ENCODE data around the gene HECW1. TPM values are rescaled to one million over a fixed set of nuclear protein-coding genes. Genes with fewer than 3 reads are reported as not detected.

Gene HECW1
- total and polyA plus RNA-seq, 5 donors from 2014 or later = 0.11 to 0.68 (median 0.34) TPM; not detected in 1

DNA sequence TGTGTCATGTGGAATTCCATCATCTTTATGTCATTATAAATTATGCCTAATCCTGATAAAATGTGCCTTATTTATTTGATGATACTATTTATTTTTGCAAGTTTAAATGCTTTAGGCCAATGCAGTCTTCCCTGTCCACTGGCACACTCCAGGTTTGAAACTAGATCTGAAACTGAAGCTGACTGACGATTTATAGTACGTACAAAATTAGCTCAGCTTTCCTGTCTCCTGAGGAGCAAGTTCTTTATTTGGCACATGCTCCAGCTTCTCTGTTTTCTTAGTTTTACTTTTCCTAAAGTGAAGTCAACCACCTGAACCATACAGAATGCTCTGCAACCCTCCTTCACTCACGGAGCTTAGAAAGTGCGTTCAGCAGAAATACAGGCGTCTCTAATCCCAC lies 164.1 kb downstream of the HECW1 start:
- no peak for DNase-seq

DNA sequence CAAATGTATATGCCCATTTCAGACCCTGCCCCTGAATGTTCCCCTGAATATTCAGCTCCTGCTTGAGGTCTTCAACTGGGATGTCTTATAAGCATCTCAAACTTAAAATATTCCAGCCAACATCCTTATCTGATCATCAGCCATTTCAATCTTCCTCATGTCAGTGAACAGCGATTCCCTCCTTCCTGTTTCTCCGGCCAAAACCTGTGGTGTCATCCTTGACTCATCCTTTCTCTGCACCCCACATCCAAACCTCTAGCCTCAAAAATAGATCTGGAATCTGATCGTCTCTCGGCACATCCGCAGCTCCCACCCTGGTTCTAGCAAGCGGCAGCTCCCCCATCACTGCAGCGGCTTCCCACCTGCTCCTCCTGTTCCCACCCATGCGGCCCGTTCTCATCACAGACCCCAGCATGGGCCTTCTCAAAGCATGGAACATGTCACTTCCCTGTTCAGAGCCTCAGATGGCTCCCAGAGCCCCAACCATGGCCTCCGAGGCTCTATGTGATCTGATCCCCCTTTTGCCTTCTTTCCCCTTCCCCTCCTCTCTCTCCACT lies 165.7 kb downstream of the HECW1 start:
- DNase-seq (no peak), ATAC-seq (ENCODE audit: low read depth in 2 of 2) (no peak)
- H3K27ac ChIP-seq (ENCODE audit: insufficient read depth, low read length, poor library complexity, severe bottlenecking) = no peak overlapping the region
- H3K4me3 ChIP-seq (ENCODE audit: low read depth, low read length) = no peak overlapping the region
- no peaks in the 10 kb centered on the region for H3K27me3 ChIP-seq (ENCODE audit: control insufficient read depth, insufficient read depth, low read length)
- Mint-ChIP-seq H3K4me3 (no peak overlapping the region), H3K4me1 (no peaks in the 10 kb centered on the region), H3K36me3 (no peaks in the 10 kb centered on the region), H3K27me3 (peaks cover 9% of the 10 kb centered on the region), H3K9me3 (peaks cover 0 to 2% (median 0%) of the 10 kb centered on the region in 7 donors), H3K27ac (no peak overlapping the region)
- no peaks in the 10 kb centered on the region for H3K9me3 ChIP-seq (ENCODE audit: control insufficient read depth in 2 of 2, low read length in 2 of 2)
- no peaks in the 10 kb centered on the region for H3K36me3 ChIP-seq (ENCODE audit: control insufficient read depth, insufficient read depth, low read length)
- no peaks in the 10 kb centered on the region for H3K4me1 ChIP-seq (ENCODE audit: control insufficient read depth, insufficient read depth, low read length, poor library complexity, severe bottlenecking)

More for the DNA sequence above, 164.1 kb downstream of the HECW1 start:
- H3K4me1 Mint-ChIP-seq = no peaks in the 10 kb centered on the region
- H3K27me3 Mint-ChIP-seq = peaks cover 17% of the 10 kb centered on the region
- peaks cover 3% of the 10 kb centered on the region for H3K27me3 ChIP-seq (ENCODE audit: control insufficient read depth, insufficient read depth, low read length)
- H3K4me3 Mint-ChIP-seq = peak overlapping the region in 1 of 4 donors; percentile 38
- no peak for ATAC-seq (ENCODE audit: low read depth in 2 of 2)
- H3K36me3 Mint-ChIP-seq = no peaks in the 10 kb centered on the region
- no peak overlapping the region for H3K27ac Mint-ChIP-seq
- no peak overlapping the region for H3K27ac ChIP-seq (ENCODE audit: insufficient read depth, low read length, poor library complexity, severe bottlenecking)
- H3K9me3 ChIP-seq (ENCODE audit: control insufficient read depth in 2 of 2, low read length in 2 of 2) = no peaks in the 10 kb centered on the region
- no peaks in the 10 kb centered on the region for H3K4me1 ChIP-seq (ENCODE audit: control insufficient read depth, insufficient read depth, low read length, poor library complexity, severe bottlenecking)
- no peak overlapping the region for H3K4me3 ChIP-seq (ENCODE audit: low read depth, low read length)
- peaks cover 0 to 2% (median 0%) of the 10 kb centered on the region in 7 donors for H3K9me3 Mint-ChIP-seq
- no peaks in the 10 kb centered on the region for H3K36me3 ChIP-seq (ENCODE audit: control insufficient read depth, insufficient read depth, low read length)

DNA sequence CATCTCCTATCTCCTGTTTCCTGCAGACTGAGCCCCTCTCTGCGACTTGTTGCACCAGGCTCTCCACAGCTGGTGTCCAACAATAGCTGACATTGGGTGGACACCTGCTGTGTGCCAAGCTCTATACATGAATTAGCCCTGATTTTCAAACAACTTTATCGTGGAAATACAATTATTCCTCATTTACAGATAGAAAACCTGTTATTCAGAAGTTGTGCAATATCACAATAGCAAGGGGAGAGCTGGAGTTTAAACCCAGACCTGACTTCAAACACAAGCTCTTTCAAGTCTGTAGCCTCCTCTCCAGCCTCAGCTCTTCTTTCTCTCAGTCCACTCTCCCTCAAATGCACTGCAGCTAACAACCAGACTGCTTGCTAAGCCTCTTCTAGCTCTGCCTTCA lies 168.8 kb downstream of the HECW1 start:
- Mint-ChIP-seq H3K9me3 (peaks cover 0 to 4% (median 0%) of the 10 kb centered on the region in 7 donors), H3K4me3 (no peak overlapping the region), H3K36me3 (no peaks in the 10 kb centered on the region), H3K27me3 (peaks cover 5% of the 10 kb centered on the region), H3K4me1 (no peaks in the 10 kb centered on the region), H3K27ac (no peak overlapping the region)
- no peak for DNase-seq
- no peaks in the 10 kb centered on the region for H3K27me3 ChIP-seq (ENCODE audit: control insufficient read depth, insufficient read depth, low read length)
- H3K36me3 ChIP-seq (ENCODE audit: control insufficient read depth, insufficient read depth, low read length) = no peaks in the 10 kb centered on the region
- no peaks in the 10 kb centered on the region for H3K4me1 ChIP-seq (ENCODE audit: control insufficient read depth, insufficient read depth, low read length, poor library complexity, severe bottlenecking)
- no peaks in the 10 kb centered on the region for H3K9me3 ChIP-seq (ENCODE audit: control insufficient read depth in 2 of 2, low read length in 2 of 2)
- no peak overlapping the region for H3K4me3 ChIP-seq (ENCODE audit: low read depth, low read length)
- no peak overlapping the region for H3K27ac ChIP-seq (ENCODE audit: insufficient read depth, low read length, poor library complexity, severe bottlenecking)
- no peak for ATAC-seq (ENCODE audit: low read depth in 2 of 2)

- H3K4me3 ChIP-seq (ENCODE audit: low read depth, low read length) = no peak overlapping the region
- no peaks in the 10 kb centered on the region for H3K9me3 ChIP-seq (ENCODE audit: control insufficient read depth in 2 of 2, low read length in 2 of 2)
- Mint-ChIP-seq H3K36me3 (no peaks in the 10 kb centered on the region), H3K4me3 (no peak overlapping the region), H3K9me3 (peaks cover 0 to 10% (median 3%) of the 10 kb centered on the region in 7 donors), H3K27me3 (peaks cover 5% of the 10 kb centered on the region), H3K27ac (no peak overlapping the region), H3K4me1 (no peaks in the 10 kb centered on the region)
- no peak overlapping the region for H3K27ac ChIP-seq (ENCODE audit: insufficient read depth, low read length, poor library complexity, severe bottlenecking)
- no peaks in the 10 kb centered on the region for H3K4me1 ChIP-seq (ENCODE audit: control insufficient read depth, insufficient read depth, low read length, poor library complexity, severe bottlenecking)
- ATAC-seq (ENCODE audit: low read depth in 2 of 2) = no peak
- no peaks in the 10 kb centered on the region for H3K36me3 ChIP-seq (ENCODE audit: control insufficient read depth, insufficient read depth, low read length)
- no peak for DNase-seq
- H3K27me3 ChIP-seq (ENCODE audit: control insufficient read depth, insufficient read depth, low read length) = no peaks in the 10 kb centered on the region
These were observed 171.3 kb downstream of the HECW1 start for GRCh38 chr7:43283706-43284105.

DNA sequence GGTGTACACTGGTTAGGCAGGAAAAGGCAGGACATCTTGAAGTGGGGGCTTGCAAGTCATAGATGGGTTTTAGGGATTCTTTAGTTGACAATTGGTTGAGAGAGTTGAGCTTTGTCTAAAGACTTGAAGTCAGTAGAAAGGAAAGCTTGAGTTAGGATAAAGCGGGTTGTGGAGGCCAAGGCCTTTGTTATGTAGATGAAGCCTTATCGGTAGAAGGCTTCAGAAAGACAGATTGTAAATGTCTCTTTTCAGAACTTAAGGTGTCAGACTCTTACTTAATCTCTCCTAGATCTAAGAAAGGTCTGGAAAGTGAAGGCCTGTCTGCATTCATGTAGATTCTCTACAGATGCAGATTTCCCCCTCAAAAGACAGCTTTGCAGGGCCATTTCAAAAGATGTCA lies 177.4 kb downstream of the HECW1 start:
- Mint-ChIP-seq H3K9me3 (peaks cover 0 to 17% (median 6%) of the 10 kb centered on the region in 7 donors), H3K36me3 (no peaks in the 10 kb centered on the region), H3K4me1 (no peaks in the 10 kb centered on the region), H3K27ac (no peak overlapping the region), H3K27me3 (peaks cover 15% of the 10 kb centered on the region), H3K4me3 (no peak overlapping the region)
- no peak for ATAC-seq (ENCODE audit: low read depth in 2 of 2)
- no peak for DNase-seq
- H3K4me1 ChIP-seq (ENCODE audit: control insufficient read depth, insufficient read depth, low read length, poor library complexity, severe bottlenecking) = no peaks in the 10 kb centered on the region
- no peaks in the 10 kb centered on the region for H3K36me3 ChIP-seq (ENCODE audit: control insufficient read depth, insufficient read depth, low read length)
- H3K27me3 ChIP-seq (ENCODE audit: control insufficient read depth, insufficient read depth, low read length) = no peaks in the 10 kb centered on the region
- peaks cover 6 to 17% of the 10 kb centered on the region in 2 experiments for H3K9me3 ChIP-seq (ENCODE audit: control insufficient read depth in 2 of 2, low read length in 2 of 2)
- no peak overlapping the region for H3K27ac ChIP-seq (ENCODE audit: insufficient read depth, low read length, poor library complexity, severe bottlenecking)
- no peak overlapping the region for H3K4me3 ChIP-seq (ENCODE audit: low read depth, low read length)

- Mint-ChIP-seq H3K4me3 (no peak overlapping the region), H3K9me3 (peaks cover 0 to 15% (median 6%) of the 10 kb centered on the region in 7 donors), H3K4me1 (no peaks in the 10 kb centered on the region), H3K36me3 (no peaks in the 10 kb centered on the region), H3K27ac (no peak overlapping the region), H3K27me3 (peaks cover 15% of the 10 kb centered on the region)
- Histone ChIP-seq H3K27ac (ENCODE audit: insufficient read depth, low read length, poor library complexity, severe bottlenecking) (no peak overlapping the region), H3K4me1 (ENCODE audit: control insufficient read depth, insufficient read depth, low read length, poor library complexity, severe bottlenecking) (no peaks in the 10 kb centered on the region), H3K36me3 (ENCODE audit: control insufficient read depth, insufficient read depth, low read length) (no peaks in the 10 kb centered on the region), H3K27me3 (ENCODE audit: control insufficient read depth, insufficient read depth, low read length) (no peaks in the 10 kb centered on the region), H3K4me3 (ENCODE audit: low read depth, low read length) (no peak overlapping the region), H3K9me3 (ENCODE audit: control insufficient read depth in 2 of 2, low read length in 2 of 2) (peaks cover 6 to 17% of the 10 kb centered on the region in 2 experiments)
- ATAC-seq (ENCODE audit: low read depth in 2 of 2) (no peak), DNase-seq (no peak)
These were observed 178.5 kb downstream of the HECW1 start for GRCh38 chr7:43290978-43291377.

GRCh38 chr7:43291789-43292188 lies 179.3 kb downstream of the HECW1 start:
- H3K27ac Mint-ChIP-seq = no peak overlapping the region
- no peaks in the 10 kb centered on the region for H3K4me1 ChIP-seq (ENCODE audit: control insufficient read depth, insufficient read depth, low read length, poor library complexity, severe bottlenecking)
- H3K9me3 Mint-ChIP-seq = peaks cover 0 to 14% (median 4%) of the 10 kb centered on the region in 7 donors
- H3K4me1 Mint-ChIP-seq = no peaks in the 10 kb centered on the region
- H3K9me3 ChIP-seq (ENCODE audit: control insufficient read depth in 2 of 2, low read length in 2 of 2) = peaks cover 6 to 17% of the 10 kb centered on the region in 2 experiments
- ATAC-seq (ENCODE audit: low read depth in 2 of 2) (no peak), DNase-seq (no peak)
- no peaks in the 10 kb centered on the region for H3K27me3 ChIP-seq (ENCODE audit: control insufficient read depth, insufficient read depth, low read length)
- peaks cover 10% of the 10 kb centered on the region for H3K27me3 Mint-ChIP-seq
- H3K27ac ChIP-seq (ENCODE audit: insufficient read depth, low read length, poor library complexity, severe bottlenecking) = no peak overlapping the region
- no peaks in the 10 kb centered on the region for H3K36me3 Mint-ChIP-seq
- no peaks in the 10 kb centered on the region for H3K36me3 ChIP-seq (ENCODE audit: control insufficient read depth, insufficient read depth, low read length)
- no peak overlapping the region for H3K4me3 Mint-ChIP-seq
- no peak overlapping the region for H3K4me3 ChIP-seq (ENCODE audit: low read depth, low read length)

DNA sequence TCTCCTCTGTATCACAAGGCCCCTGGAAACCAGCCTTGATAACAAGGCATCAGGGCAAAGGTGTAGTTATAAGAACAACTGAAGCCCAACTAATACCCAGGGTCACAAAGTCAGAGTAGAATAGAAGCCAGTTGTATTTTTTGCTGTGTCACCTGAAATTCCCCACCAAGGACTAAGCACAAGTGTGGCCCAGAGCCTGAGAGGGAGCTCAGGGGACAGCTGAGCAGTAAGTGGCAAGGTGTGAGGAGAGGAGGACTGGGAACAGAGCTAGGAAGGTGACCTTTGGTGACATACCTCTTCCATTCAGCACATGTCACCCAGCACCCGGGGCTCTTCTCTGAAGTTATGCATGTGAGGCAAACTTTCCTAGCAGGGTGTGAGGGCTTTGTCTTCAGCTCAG lies 179.9 kb downstream of the HECW1 start:
- H3K9me3 Mint-ChIP-seq = peaks cover 0 to 14% (median 4%) of the 10 kb centered on the region in 7 donors
- H3K4me1 Mint-ChIP-seq = no peaks in the 10 kb centered on the region
- Histone ChIP-seq H3K4me3 (ENCODE audit: low read depth, low read length) (no peak overlapping the region), H3K36me3 (ENCODE audit: control insufficient read depth, insufficient read depth, low read length) (no peaks in the 10 kb centered on the region), H3K27ac (ENCODE audit: insufficient read depth, low read length, poor library complexity, severe bottlenecking) (no peak overlapping the region), H3K4me1 (ENCODE audit: control insufficient read depth, insufficient read depth, low read length, poor library complexity, severe bottlenecking) (no peaks in the 10 kb centered on the region), H3K9me3 (ENCODE audit: control insufficient read depth in 2 of 2, low read length in 2 of 2) (peaks cover 6 to 17% of the 10 kb centered on the region in 2 experiments), H3K27me3 (ENCODE audit: control insufficient read depth, insufficient read depth, low read length) (no peaks in the 10 kb centered on the region)
- no peak overlapping the region for H3K4me3 Mint-ChIP-seq
- H3K36me3 Mint-ChIP-seq = no peaks in the 10 kb centered on the region
- no peak overlapping the region for H3K27ac Mint-ChIP-seq
- DNase-seq = no peak
- no peak for ATAC-seq (ENCODE audit: low read depth in 2 of 2)
- peaks cover 10% of the 10 kb centered on the region for H3K27me3 Mint-ChIP-seq
